ENCODE results near the gene SHH.
A peak's percentile ranks its signal among the peaks of the same experiment; 100 is the strongest.
"Not testable (repeated sequence)": the region's sequence is repeated elsewhere in the genome, so short reads cannot be mapped to it uniquely, and the experiment has no call there.

Gene SHH

DNA sequence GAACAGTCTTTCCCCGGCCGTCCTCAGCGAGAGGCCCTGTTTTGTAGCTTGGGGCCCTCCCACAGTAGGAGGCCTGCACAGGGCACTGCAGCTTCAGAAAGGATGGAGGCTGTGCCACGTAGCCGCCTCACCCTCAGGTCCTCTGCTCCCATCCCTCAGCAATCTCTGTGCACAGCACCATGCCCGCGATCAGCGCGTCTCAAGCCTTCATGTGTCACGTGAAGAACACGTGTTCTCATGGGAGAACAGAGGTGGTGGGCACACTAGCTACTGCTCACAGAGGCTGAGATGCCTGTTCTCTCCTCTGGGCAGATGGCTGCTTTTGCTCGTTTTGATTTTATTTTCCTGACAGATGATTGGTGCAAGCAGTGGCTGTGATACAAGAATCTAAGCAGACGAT is 8.5 kb upstream of the SHH start:
- no peak for DNase-seq

- DNase-seq: no peak
Measured at GRCh38 chr7:155820246-155820645, 8.0 kb upstream of the SHH start.

DNA sequence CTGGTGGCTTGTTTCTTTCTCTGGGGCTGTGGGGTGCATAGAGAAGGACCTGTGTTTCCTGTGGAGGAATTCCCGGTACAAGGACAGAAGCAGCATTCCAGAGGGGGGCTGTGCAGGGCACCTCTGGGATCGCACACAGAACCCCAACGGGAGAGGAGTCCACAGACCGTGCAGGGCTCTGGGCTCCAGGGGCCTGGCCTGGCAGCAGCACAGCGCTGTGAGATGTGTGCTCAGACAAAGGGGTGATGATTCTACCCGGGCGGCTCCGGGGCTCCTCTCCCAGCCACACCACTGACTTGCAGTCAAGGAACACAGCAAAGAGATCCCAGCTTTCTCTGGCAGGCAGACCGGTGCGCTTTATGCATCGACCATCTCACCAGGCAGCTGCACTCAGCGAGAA is 6.9 kb upstream of the SHH start:
- DNase-seq: no peak

DNA sequence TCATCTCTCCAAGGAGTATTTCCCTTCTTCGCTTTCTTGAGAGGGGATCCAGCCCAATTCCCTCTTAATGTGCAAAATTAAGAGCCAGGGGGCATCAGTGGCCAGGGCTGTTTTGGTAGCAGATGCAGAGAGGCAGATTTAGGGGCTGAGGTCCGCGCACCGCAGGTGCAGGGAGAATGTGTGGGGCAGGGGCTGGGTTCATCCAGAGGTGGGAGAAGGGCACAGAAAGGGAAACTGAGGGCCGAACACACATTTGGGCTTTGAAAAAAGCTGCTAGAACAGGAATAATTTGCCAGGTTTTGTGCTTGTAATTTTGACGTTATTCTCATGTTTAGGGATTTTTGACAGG is 6.5 kb upstream of the SHH start:
- no peak for DNase-seq

GRCh38 chr7:155818154-155818819 is 6.0 kb upstream of the SHH start:
- DNase-seq: no peak

DNA sequence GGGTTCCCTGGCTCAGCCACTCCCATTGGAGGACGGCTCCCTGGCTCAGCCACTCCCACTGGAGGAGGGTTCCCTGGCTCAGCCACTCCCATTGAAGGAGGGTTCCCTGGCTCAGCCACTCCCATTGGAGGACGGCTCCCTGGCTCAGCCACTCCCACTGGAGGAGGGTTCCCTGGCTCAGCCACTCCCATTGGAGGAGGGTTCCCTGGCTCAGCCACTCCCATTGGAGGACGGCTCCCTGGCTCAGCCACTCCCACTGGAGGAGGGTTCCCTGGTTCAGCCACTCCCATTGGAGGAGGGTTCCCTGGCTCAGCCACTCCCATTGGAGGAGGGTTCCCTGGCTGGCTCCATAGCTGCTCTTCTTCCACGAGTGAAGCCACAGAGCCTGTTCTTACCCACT is 5.3 kb upstream of the SHH start:
- DNase-seq: not testable (repeated sequence)

DNA sequence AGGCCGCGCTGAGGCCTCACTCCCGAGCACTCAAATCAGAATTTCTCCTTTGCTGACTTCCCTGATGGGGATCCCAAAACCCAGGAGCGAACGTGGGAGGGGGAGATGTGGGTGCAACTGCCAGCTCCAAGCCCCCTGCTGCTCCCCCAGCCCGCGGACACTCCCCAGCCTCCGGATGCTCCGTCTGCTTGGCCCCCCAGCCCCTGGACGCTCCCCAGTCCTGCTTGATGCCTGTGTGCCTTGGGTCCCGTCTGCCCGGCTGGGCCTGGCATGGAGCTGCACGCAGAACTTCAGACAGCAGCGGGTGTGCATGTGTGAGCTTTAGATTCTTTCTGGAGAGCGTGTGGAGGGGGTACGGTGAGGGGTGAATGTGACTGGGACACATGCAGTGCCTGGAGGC is 4.7 kb upstream of the SHH start:
- no peak for DNase-seq

DNA sequence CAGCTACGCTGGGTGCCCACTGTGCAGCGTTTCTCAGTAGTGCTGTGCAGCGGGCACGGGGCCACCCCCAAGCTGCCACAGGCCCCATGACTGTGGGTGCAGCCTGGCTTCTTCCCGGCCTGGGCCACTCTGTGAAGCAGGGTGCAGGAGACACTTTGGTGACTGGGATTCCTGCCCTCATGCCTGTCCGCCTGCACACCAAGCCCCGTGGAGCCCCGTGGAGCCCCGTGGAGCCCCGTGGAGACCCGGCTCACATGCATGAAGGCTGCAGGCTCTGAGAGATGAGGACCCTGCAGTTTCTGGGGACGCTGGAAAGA is 3.9 kb upstream of the SHH start:
- no peak for DNase-seq

- DNase-seq: peak in 28 of 58 donors; percentile 5 to 67 (median 18)
Measured at GRCh38 chr7:155815332-155816191, 3.3 kb upstream of the SHH start.

DNA sequence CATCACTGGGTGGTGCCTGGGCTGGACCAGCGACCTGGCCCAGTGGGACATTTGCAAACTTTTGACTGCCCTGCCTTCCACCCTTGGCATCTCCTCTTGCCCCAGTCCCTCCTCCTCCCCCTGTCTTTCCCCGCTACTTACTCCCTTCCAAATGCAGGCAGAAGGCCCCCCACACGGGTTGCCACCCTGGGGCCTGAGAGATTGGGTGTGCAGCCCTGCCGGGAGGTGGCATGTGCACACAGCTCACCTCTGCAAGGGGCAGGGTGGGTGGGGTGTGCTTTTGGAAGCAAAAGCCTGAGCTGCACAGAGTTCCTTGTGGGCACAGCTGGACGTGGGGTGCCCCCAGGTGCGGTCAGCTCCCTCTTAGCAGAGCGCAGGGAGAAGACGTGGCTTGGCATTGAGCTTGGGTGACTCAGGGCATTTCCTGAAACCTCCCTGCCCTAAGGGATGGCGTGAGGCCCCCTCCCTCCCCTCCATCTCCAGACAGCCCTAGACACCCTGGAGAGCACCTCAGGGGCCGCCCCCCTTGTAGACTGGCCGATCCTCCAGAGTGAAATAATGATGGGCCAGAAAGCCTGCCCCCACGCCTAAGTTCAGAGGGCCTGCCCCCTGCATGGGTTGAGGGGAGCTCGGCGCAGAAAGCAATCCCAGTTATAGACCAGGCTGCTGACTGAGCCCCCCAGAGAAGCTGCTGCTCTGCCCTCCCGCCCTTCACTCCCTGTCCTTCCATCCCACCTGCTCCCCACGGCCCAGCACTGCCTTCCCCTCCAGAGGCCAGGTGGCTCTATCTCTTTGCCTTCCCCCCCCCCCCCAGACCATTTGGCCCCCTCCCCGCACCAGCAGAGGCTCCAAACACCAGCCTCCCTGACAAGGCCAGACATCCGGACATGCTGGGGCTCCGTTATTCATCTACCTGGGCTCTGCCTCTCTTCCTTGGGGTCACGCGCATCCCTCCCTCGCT is 2.3 kb upstream of the SHH start:
- DNase-seq: no peak

- DNase-seq: no peak
Measured at GRCh38 chr7:155813546-155814315, 1.5 kb upstream of the SHH start.

DNA sequence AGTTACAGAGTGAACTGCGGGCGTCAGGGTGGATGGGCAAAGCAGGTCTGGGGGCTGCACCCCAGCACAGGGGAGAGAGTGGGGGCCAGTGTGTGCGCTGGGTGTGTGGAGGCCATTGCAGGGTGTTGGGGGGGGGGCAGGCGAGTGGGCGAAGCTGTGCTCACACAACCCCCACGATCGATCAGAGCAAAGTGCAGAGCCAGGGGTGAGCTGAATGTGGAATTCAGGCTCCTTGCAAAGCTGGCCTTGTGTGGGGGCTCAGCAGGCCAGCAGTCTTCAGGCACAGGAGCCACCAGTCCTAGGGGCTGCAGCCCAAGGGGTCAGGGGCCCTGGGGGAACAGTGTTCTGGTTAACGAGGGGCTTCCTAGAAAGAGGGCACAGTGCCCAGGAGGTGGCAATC is 862 bp upstream of the SHH start:
- DNase-seq: no peak

DNA sequence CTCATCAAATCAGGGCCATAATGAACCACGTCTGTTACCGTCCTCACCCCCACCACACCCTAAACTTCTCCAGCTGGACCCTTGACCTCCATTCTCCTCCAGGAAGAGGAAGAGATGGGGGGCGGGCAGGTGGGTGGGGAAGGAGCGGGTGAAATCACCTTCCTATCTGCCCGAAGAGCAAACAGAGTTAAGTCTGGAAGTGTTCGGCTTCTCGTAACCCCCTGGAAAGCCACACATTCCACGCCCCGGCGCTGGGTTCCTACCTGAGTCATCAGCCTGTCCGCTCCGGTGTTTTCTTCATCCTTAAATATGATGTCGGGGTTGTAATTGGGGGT is 736 bp downstream of the SHH start:
- no peak for DNase-seq

GRCh38 chr7:155810770-155811559 is 1.3 kb downstream of the SHH start:
- DNase-seq: no peak

DNA sequence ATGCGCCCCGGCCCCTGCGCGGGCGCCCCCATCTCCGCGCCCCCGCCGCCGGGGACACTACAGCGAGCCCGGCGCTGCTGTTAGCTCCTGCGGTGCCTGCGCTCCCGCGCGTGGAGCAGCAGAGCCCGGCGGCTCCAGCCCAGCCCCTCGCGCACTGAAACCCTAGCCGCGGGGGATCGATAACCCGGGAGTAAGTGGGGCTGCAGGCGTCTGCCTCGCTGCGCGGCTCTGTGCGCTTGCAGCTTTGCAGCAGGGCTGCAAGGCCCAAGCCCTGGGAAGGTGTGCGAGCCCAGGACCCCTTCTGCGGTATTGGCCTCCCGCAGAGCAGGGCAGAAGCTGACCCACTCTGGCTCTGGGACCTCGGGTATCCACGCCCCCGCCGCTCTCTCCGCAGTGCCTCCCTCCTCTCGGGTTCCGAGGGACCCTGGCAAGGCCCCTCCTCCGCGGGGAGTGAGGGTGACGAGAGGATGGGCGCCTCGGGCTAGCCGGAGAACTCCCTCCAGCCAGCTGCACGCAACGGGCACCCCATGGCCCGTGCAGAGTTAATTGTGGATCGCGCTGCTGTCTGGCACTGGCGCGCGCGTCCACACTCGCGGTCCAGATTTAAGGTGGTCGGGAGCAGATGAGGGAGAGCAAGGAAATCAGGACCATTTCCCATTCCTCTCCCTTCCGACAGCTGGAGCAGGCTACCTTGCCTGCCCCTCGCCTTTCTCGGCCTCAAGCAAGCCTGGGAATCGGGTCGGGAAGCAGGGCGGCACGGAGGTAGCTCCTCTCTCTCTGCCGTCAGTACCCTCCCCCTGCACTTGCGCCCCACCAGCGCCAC is 2.1 kb downstream of the SHH start:
- DNase-seq: peak in 10 of 58 donors; percentile 13 to 39 (median 30)

GRCh38 chr7:155809332-155809946 is 2.8 kb downstream of the SHH start:
- no peak for DNase-seq

GRCh38 chr7:155808549-155809331 is 3.5 kb downstream of the SHH start:
- no peak for DNase-seq
